Measurements from ENCODE around the gene ZWINT.

ZWINT gene, protein sequence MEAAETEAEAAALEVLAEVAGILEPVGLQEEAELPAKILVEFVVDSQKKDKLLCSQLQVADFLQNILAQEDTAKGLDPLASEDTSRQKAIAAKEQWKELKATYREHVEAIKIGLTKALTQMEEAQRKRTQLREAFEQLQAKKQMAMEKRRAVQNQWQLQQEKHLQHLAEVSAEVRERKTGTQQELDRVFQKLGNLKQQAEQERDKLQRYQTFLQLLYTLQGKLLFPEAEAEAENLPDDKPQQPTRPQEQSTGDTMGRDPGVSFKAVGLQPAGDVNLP

DNA sequence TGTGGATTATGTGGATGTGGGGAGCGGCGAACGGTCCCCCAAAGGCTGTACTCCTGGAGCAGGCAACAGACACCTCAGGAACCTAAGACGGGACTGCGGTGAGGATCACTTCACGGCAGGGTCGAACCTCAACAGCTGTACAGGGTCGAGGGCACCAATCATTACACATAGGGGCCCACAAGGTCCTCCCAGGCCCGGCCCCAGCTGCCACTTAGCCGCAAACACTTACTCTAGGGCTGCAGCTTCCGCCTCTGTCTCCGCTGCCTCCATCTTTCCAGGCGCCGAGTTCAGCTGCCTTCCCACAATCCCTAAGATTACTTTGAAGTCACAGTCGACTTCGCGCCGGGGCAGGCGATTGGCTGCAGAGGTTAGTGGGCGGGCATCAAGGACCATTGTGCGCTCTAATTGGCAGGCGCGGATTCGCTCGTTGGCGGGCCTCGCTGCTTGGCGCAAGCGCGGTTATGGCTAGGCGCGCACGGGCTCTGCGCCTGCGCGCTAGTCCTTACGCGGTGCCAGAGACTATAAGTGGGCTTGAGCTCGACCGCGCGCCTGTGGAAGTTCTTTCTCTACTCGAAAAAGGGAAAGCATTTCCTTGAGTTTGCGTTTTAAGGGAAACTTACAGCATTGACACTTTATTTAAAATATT, at the start of gene ZWINT:
Gene ZWINT, minus strand, starts transcription at position 293 of the 646 bp plus-strand sequence. Its CDS starts 23 bp downstream, at position 270.
- no peaks in the 10 kb centered on the region for H3K27me3 Mint-ChIP-seq
- H3K9me3 Mint-ChIP-seq: no peaks in the 10 kb centered on the region
- peak within 1 kb of the TSS; percentile 92 to 97 for H3K4me3 Mint-ChIP-seq
- H3K4me1 Mint-ChIP-seq: peaks cover 42% of the 10 kb centered on the region
- H3K27ac Mint-ChIP-seq: peak within 1 kb of the TSS; percentile 98
- DNase-seq (peak; percentile 90 to 96), ATAC-seq (peak; percentile 96)

DNA sequence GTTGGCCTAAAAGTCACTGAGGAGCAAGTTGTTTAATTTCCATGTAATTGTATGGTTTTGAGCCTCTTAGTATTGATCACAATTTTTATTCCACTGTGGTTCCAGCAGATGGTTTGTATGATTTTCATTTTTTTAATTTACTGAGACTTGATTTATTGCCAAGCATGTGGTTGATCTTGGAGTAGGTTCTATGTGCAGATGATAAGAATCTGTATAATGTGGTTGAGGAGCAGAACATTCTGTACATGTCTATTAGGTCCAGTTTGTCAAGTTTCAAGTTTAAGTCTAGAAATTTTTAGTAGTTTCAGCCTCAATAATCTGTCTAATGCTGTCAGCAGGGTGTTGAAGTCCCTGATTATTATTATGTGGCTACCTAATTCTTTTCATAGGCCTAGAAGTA, 22.7 kb upstream of the ZWINT start:
- no peak overlapping the region for H3K27ac Mint-ChIP-seq
- H3K4me1 Mint-ChIP-seq: no peaks in the 10 kb centered on the region
- DNase-seq (no peak), ATAC-seq (no peak)
- no peak overlapping the region for H3K4me3 Mint-ChIP-seq
- no peaks in the 10 kb centered on the region for H3K27me3 Mint-ChIP-seq
- H3K9me3 Mint-ChIP-seq: peaks cover 6 to 8% of the 10 kb centered on the region in 2 donors

DNA sequence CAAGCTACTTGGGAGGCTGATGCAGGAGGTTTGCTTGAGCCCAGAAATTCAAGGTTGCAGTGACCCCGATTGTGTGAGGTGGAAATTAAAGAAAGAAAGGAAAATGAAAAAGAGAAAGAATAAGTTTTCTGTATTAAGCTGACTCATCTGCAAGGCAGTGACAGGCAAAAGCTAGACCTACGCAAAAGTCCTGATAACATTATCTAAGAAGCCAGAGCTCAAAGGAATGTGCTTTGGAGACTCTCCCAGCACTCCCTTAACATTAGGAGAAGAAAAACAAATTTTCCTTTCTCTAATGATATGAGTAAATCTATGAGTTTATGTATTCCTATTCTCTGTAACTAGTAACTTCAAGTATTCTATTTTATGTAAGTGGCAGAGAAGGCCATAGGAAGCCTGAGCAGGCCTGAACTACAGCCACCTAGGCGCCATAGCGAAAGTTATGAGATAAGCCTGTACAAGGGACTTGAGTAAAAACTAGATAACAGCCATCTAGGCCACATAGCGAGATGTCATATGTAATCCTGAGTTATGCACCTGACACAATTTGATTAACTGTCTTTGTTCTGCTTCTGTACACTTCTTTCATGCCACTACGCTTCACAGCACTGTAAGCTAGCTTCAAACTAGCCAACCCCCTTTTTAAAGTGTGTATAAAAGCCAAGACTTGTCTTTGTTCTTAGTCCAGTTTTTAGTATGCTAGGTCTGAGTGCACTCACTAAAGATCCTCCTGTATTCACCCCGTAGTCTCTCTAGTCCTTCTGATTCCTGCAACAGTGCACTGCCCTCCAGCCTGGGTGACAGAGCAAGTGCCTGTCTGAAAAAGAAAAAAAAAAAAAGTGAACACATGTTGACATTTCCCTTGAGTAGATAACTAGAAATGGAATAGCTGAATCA, 9.4 kb upstream of the ZWINT start:
- H3K9me3 Mint-ChIP-seq: peaks cover 12 to 15% of the 10 kb centered on the region in 2 donors
- H3K4me3 Mint-ChIP-seq: no peak overlapping the region
- DNase-seq: peak in 1 of 2 donors; percentile 14
- no peak overlapping the region for H3K27ac Mint-ChIP-seq
- no peaks in the 10 kb centered on the region for H3K4me1 Mint-ChIP-seq
- H3K27me3 Mint-ChIP-seq: no peaks in the 10 kb centered on the region
- ATAC-seq: no peak

DNA sequence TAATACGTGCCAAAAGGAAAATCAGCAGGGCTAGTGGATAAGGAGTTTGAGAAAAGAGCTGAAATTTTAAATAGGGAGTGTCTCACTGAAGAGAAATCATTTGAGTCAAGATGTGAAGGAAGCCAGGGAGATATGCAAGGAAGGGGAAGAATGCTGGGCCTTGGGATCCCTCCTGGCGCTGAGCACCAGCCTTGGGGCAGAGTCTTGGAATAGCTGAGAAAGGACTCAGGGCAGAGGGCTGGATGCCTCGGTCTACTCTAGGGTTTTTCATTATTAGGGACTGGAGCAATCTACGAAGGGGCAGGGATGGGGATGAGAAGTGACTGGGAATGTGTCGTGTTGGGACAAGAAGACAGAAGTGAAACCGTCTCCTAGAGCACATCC, 484 bp downstream of the ZWINT start:
- Mint-ChIP-seq H3K4me1 (peaks cover 42% of the 10 kb centered on the region), H3K4me3 (peak overlapping the region; percentile 92 to 97), H3K27me3 (no peaks in the 10 kb centered on the region), H3K27ac (peak overlapping the region; percentile 98), H3K9me3 (no peaks in the 10 kb centered on the region)
- ATAC-seq (no peak), DNase-seq (no peak)

DNA sequence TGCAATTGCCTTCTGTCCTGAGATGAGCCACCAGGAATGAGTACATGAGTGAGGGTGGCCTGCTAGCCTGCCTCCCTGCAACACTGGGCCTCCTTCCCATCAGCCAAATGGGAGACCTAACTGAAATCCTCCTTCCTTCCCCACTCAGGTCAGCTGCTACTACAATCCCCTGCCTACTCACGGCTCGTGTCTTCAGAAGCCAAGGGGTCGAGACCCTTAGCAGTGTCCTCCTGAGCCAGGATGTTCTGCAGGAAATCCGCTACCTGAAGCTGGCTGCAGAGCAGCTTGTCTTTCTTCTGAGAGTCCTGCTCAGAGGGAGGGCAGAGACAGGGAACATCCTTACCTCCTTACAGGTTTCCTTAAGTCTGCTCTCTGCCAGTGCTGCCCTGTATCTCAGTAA, 1.2 kb downstream of the ZWINT start:
- peak overlapping the region; percentile 92 to 97 for H3K4me3 Mint-ChIP-seq
- no peak for ATAC-seq
- H3K4me1 Mint-ChIP-seq: peaks cover 42% of the 10 kb centered on the region
- peak overlapping the region; percentile 65 to 98 for H3K27ac Mint-ChIP-seq
- no peaks in the 10 kb centered on the region for H3K9me3 Mint-ChIP-seq
- no peak for DNase-seq
- no peaks in the 10 kb centered on the region for H3K27me3 Mint-ChIP-seq

DNA sequence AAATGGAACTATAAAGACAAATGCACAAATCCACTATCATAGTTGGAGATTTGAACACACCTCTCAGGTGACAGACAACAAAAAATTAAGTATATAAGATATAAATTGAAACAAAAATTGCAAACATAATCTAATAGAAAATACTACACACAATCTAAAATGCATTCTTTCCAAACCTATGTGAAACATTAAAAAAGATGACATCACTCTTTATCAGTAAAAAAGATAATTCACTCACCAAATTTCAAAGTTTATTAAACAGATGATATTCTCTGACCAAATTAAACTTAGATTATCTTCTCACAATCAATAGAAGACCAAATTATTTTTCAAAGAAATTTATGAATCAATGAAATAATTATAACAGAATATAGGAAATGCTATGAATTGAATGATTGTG, 4.0 kb downstream of the ZWINT start:
- Mint-ChIP-seq H3K4me3 (no peak overlapping the region), H3K27ac (no peak overlapping the region), H3K9me3 (no peaks in the 10 kb centered on the region), H3K4me1 (peaks cover 36% of the 10 kb centered on the region), H3K27me3 (no peaks in the 10 kb centered on the region)
- ATAC-seq (no peak), DNase-seq (no peak)

DNA sequence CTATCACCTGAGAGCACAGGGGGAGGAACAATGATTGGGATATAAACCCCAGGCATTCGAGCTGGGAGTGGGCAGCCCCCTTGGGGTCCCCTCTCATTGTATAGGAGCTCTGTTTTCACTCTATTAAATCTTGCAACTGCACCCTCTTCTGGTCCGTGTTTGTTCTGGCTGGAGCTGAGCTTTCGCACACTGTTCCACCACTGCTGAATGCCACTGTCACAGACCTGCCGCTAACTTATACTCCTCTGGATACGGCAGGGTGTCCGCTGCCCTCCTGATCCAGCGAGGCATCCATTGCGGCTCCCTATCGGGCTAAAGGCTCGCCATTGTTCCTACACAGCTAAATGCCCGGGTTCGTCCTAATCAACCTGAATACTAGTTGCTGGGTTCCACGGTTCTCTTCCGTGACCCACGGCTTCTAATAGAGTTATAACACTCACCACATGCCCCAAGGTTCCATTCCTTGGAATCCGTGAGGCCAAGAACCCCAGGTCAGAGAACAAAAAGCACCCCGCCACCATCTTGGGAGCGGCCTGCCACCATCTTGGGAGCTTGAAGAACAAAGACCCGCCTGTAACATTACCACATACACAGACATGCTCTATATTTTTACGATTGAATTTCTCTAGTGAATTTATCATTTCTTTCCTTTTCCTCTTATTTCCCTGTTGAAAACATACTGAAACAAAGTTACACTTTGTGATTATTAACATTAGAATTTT, 9.0 kb downstream of the ZWINT start:
- no peaks in the 10 kb centered on the region for H3K4me1 Mint-ChIP-seq
- ATAC-seq: no peak
- H3K27ac Mint-ChIP-seq: no peak overlapping the region
- H3K9me3 Mint-ChIP-seq: no peaks in the 10 kb centered on the region
- H3K4me3 Mint-ChIP-seq: no peak overlapping the region
- H3K27me3 Mint-ChIP-seq: no peaks in the 10 kb centered on the region
- no peak for DNase-seq

DNA sequence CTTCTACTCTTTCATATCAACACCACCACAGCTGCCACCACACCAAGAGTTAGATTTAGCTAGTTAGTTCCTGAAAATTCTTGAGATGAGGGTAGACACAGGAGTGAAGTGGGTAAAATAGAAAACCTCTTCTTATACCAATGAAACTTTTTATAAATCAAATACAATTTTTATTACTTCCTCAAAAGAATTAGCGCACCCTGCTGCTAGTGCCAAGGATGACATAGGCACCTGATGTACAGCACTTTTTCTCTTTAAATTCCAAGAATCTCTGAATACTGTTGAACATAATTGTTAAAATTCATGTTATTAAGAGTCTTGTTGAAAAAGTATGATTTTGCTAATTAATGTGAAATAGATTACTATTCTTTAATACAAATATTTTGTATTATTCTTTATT, 11.4 kb downstream of the ZWINT start:
- H3K27ac Mint-ChIP-seq: no peak overlapping the region
- H3K27me3 Mint-ChIP-seq: no peaks in the 10 kb centered on the region
- DNase-seq (no peak), ATAC-seq (no peak)
- H3K4me3 Mint-ChIP-seq: no peak overlapping the region
- H3K4me1 Mint-ChIP-seq: no peaks in the 10 kb centered on the region
- H3K9me3 Mint-ChIP-seq: no peaks in the 10 kb centered on the region

DNA sequence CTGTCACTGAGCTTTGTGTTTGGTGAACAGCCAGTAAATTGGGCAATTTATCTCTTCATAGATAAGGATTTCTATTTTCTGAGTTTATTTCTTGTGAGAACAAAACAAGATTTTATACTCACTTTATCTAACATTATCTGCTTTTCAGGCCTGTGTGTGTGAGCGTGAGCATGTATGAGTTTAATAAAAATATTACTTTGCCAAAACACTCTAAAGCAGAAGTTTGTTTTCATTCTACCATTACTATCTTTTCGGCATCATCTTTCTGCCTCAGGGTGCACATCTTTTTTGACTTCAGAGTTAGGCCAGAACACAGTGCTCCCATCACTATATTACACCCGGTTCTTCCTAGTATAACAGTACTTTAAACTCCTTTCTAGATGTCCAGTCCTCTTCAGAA, 13.0 kb downstream of the ZWINT start:
- no peaks in the 10 kb centered on the region for H3K9me3 Mint-ChIP-seq
- H3K27me3 Mint-ChIP-seq: no peaks in the 10 kb centered on the region
- ATAC-seq (no peak), DNase-seq (no peak)
- no peak overlapping the region for H3K27ac Mint-ChIP-seq
- no peaks in the 10 kb centered on the region for H3K4me1 Mint-ChIP-seq
- no peak overlapping the region for H3K4me3 Mint-ChIP-seq

DNA sequence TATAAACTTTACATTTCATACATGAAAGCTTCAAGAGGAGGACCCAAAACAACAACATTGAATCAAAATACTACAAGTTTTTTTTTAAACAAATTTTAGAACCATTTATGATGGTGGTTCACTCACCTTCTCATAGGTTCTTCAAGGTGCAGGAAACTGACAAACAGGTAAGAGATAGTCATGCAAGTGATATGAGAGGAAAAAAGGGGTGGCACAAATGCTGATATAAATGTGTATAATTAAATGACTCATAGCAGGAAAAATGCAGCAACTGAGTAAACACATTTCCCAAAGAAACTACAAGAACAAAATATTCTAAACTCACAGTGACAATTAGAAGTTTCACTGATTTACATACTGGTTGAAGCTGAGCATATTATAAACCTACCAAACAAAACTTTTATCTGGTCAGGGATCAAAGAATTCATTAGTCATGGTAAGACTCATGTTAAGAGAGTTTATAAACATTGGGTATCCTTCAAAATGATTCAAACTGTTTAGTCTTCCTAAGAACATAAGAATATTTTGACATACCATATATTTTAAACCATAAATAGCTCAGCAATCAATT, 14.1 kb downstream of the ZWINT start:
- Mint-ChIP-seq H3K4me1 (no peaks in the 10 kb centered on the region), H3K4me3 (no peak overlapping the region), H3K9me3 (no peaks in the 10 kb centered on the region), H3K27ac (no peak overlapping the region), H3K27me3 (no peaks in the 10 kb centered on the region)
- no peak for DNase-seq
- ATAC-seq: no peak

DNA sequence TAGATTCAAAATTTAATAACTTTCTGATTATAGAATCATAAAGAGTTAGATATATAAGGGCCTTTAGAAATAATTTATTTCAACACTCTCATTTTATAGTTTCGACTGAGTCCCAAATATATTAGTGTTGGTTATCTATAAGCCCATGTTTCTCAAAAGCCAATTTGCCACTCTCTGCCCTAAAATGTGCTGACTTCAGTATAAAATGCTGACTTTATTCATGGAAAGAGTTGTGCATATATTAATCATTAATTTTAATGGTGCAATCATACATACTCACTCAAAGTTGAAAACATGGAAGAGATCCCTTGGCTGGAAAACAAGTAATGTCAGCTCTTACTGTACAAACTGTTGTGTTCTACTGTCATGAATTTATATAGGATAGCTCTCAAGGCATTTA, 19.4 kb downstream of the ZWINT start:
- no peaks in the 10 kb centered on the region for H3K4me1 Mint-ChIP-seq
- peaks cover 7% of the 10 kb centered on the region for H3K27me3 Mint-ChIP-seq
- H3K27ac Mint-ChIP-seq: no peak overlapping the region
- ATAC-seq: no peak
- no peak for DNase-seq
- no peak overlapping the region for H3K4me3 Mint-ChIP-seq
- peaks cover 0 to 7% of the 10 kb centered on the region in 2 donors for H3K9me3 Mint-ChIP-seq

DNA sequence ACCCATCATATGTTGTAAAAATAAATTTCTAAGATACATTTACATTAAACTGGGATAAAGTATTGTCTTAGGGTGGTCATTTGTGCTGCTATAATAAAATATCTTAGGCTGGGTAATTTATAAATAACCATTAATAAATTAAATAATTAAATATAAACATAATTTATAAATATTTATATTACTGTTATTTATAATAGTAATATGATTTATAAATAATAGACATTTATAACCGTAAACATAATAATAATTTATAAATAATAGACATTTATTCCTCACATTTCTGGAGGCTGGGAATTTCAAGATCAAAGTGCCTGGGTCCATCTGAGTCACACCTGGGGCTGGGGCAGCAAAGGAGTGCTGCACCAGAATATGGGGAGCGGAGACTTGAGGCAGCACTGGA, 31.1 kb downstream of the ZWINT start:
- H3K27me3 Mint-ChIP-seq: no peaks in the 10 kb centered on the region
- H3K27ac Mint-ChIP-seq: no peak overlapping the region
- DNase-seq (no peak), ATAC-seq (no peak)
- no peaks in the 10 kb centered on the region for H3K4me1 Mint-ChIP-seq
- H3K4me3 Mint-ChIP-seq: no peak overlapping the region
- no peaks in the 10 kb centered on the region for H3K9me3 Mint-ChIP-seq

DNA sequence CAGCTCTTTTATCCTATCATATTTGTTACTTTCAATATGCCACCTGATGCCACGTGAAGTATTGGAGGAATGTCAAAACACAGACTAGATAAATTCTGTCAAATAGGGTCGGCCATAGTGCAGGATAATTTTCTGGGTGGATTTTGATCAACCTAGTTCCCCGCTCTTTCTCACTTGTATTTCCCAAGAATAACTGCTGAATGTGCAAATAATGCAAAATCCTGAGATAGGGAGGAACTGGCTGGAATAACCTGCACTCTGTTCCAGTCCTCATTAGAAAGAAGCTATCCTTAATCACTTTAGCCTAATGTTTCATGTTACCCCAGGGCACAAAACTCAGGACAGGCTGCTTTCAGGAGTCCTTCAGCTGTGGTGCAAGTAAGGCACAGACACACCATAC, 33.9 kb downstream of the ZWINT start:
- Mint-ChIP-seq H3K27me3 (no peaks in the 10 kb centered on the region), H3K9me3 (peaks cover 5 to 9% of the 10 kb centered on the region in 2 donors), H3K4me1 (no peaks in the 10 kb centered on the region), H3K27ac (no peak overlapping the region), H3K4me3 (no peak overlapping the region)
- ATAC-seq: no peak
- no peak for DNase-seq

DNA sequence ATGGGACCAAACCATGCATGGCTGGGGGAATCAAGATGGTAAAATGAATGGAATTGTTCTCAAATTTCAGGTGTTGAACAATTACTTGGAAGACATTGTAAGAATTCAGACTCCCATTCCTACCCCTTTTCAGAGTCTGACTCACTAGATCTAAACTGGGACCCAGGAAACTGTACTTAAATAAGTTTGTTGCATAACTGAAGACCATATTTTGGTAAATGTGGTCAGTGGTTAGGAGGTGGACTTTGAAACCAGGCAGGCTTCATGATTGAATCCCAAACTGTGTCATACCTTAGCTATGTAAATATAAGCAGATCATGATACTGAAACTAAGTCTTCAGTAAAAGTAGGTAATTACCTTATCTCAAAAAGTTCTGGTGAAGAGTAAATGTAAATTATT, 41.7 kb downstream of the ZWINT start:
- no peak for DNase-seq
- no peaks in the 10 kb centered on the region for H3K27me3 Mint-ChIP-seq
- ATAC-seq: no peak

DNA sequence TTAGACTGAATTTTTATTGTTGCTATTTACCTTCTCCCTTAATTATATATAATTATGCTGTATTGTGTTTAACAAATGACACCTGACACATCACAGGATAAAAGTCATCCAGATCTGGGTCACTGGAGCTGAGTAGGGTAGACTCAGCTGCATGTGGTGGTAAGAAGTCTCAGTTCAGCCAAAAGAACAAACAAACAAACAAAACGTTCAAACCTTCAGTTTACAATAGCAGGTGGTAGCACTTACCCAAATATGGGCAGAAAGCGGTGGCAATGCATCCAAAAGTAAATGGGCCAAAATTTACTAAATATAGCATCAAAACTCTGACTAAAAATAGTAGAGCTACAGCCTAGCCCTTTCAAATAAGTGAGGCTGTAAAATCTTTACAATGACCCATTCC, 42.2 kb downstream of the ZWINT start:
- Mint-ChIP-seq H3K27me3 (no peaks in the 10 kb centered on the region), H3K4me3 (no peak overlapping the region), H3K27ac (no peak overlapping the region), H3K9me3 (peaks cover 5 to 9% of the 10 kb centered on the region in 2 donors), H3K4me1 (no peaks in the 10 kb centered on the region)
- ATAC-seq (no peak), DNase-seq (no peak)

More for the DNA sequence above, 41.7 kb downstream of the ZWINT start:
- Mint-ChIP-seq H3K9me3 (peaks cover 5 to 9% of the 10 kb centered on the region in 2 donors), H3K27ac (no peak overlapping the region), H3K4me1 (no peaks in the 10 kb centered on the region), H3K4me3 (no peak overlapping the region)
